MM.1S (cell line): Measurements from ENCODE around the gene LETM1.

Source experiments
- DNase-seq: peaks from one replicate; pipeline ENCODE4 v3.0.0-alpha.2; 2015
- H2AFZ ChIP-seq: fragments of 300-600 bp; sonication (generic); 2 replicates; pipeline ENCODE4 v1.6.0; 2016; ENCODE audit warnings: antibody characterized with exemption, low read length
- H3F3A ChIP-seq: fragments of 300-600 bp; sonication (generic); 2 replicates; pipeline ENCODE4 v1.6.1; 2016; ENCODE audit warnings: mild to moderate bottlenecking, antibody characterized with exemption, low read length, moderate library complexity, mixed read lengths; ENCODE audit not compliant: insufficient read depth
- H3K27ac ChIP-seq: fragments of 300-600 bp; sonication (generic); 2 replicates; pipeline ENCODE4 v1.5.1; 2016; ENCODE audit warnings: mild to moderate bottlenecking, low read length
- H3K27me3 ChIP-seq: fragments of 300-600 bp; sonication (generic); replicated peaks from 2 replicates; pipeline ENCODE4 v1.6.0; 2016; ENCODE audit warnings: low read length; ENCODE audit not compliant: insufficient read depth
- H3K36me3 ChIP-seq: fragments of 300-600 bp; sonication (generic); replicated peaks from 2 replicates; pipeline ENCODE4 v1.6.1; 2016; ENCODE audit warnings: mild to moderate bottlenecking, low read length, mixed read lengths; ENCODE audit not compliant: insufficient read depth
- H3K4me1 ChIP-seq: fragments of 300-600 bp; sonication (generic); 2 replicates; pipeline ENCODE4 v1.6.1; 2016; ENCODE audit warnings: low read length, mixed read lengths
- H3K4me2 ChIP-seq: fragments of 300-600 bp; sonication (generic); 2 replicates; pipeline ENCODE4 v1.6.0; 2016; ENCODE audit warnings: low read depth, low read length
- H3K4me3 ChIP-seq: fragments of 300-600 bp; sonication (generic); 2 replicates; pipeline ENCODE4 v1.5.1; 2016; ENCODE audit warnings: low read length, mixed read lengths
- H3K79me2 ChIP-seq: fragments of 300-600 bp; sonication (generic); 2 replicates; pipeline ENCODE4 v1.6.1; 2016; ENCODE audit warnings: mixed run types, low read length, mixed read lengths
- H3K9ac ChIP-seq: fragments of 300-600 bp; sonication (generic); 2 replicates; pipeline ENCODE4 v1.6.1; 2016; ENCODE audit warnings: low read length, mixed read lengths
- H3K9me2 ChIP-seq: fragments of 300-600 bp; sonication (generic); replicated peaks from 2 replicates; pipeline ENCODE4 v1.6.1; 2016; ENCODE audit warnings: mild to moderate bottlenecking, low read length, mixed read lengths; ENCODE audit not compliant: insufficient read depth
- H3K9me3 ChIP-seq: fragments of 300-600 bp; sonication (generic); replicated peaks from 2 replicates; pipeline ENCODE4 v1.6.1; 2016; ENCODE audit warnings: mild to moderate bottlenecking, low read length, mixed read lengths; ENCODE audit not compliant: insufficient read depth
- H4K20me1 ChIP-seq: fragments of 300-600 bp; sonication (generic); 2 replicates; pipeline ENCODE4 v1.6.1; 2016; ENCODE audit warnings: mild to moderate bottlenecking, low read length, moderate library complexity, mixed read lengths; ENCODE audit not compliant: insufficient read depth
- EZH2 ChIP-seq: fragments of 300-600 bp; sonication (generic); optimal IDR thresholded peaks from 2 replicates; pipeline ENCODE3; 2017; ENCODE audit warnings: low read depth, mild to moderate bottlenecking, antibody characterized with exemption, low read length, mixed read lengths
- EZH2phosphoT487 ChIP-seq: fragments of 300-600 bp; sonication (generic); IDR thresholded peaks from 2 replicates; pipeline ENCODE4 v1.6.1; 2018; ENCODE audit warnings: antibody characterized with exemption, low read length
- TF ChIP-seq, protein P1 (sequence below): fragments of 300-600 bp; sonication (generic); IDR thresholded peaks from 2 replicates; pipeline ENCODE4 v1.5.1; 2016; ENCODE audit warnings: antibody characterized with exemption, low read length, mixed read lengths

LETM1 gene

GRCh38 chr4:1766106-1767060, 89.6 kb downstream of the LETM1 start:
- no peak overlapping the region for H3K4me3 ChIP-seq
- no peak overlapping the region for H3K9ac ChIP-seq
- no peak overlapping the region for H3K4me2 ChIP-seq
- no peaks in the 10 kb centered on the region for H3F3A ChIP-seq
- no peak overlapping the region for H2AFZ ChIP-seq
- no peaks in the 10 kb centered on the region for H3K4me1 ChIP-seq
- TF ChIP-seq, protein P1, sequence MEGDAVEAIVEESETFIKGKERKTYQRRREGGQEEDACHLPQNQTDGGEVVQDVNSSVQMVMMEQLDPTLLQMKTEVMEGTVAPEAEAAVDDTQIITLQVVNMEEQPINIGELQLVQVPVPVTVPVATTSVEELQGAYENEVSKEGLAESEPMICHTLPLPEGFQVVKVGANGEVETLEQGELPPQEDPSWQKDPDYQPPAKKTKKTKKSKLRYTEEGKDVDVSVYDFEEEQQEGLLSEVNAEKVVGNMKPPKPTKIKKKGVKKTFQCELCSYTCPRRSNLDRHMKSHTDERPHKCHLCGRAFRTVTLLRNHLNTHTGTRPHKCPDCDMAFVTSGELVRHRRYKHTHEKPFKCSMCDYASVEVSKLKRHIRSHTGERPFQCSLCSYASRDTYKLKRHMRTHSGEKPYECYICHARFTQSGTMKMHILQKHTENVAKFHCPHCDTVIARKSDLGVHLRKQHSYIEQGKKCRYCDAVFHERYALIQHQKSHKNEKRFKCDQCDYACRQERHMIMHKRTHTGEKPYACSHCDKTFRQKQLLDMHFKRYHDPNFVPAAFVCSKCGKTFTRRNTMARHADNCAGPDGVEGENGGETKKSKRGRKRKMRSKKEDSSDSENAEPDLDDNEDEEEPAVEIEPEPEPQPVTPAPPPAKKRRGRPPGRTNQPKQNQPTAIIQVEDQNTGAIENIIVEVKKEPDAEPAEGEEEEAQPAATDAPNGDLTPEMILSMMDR: no peak
- TF ChIP-seq EZH2phosphoT487: no peak
- TF ChIP-seq EZH2: no peak
- no peaks in the 10 kb centered on the region for H3K9me2 ChIP-seq
- H3K79me2 ChIP-seq: no peaks in the 10 kb centered on the region
- no peaks in the 10 kb centered on the region for H3K9me3 ChIP-seq
- no peaks in the 10 kb centered on the region for H3K36me3 ChIP-seq
- peaks cover 82% of the 10 kb centered on the region for H3K27me3 ChIP-seq
- H4K20me1 ChIP-seq: no peaks in the 10 kb centered on the region; the same call in 1 of the 2 replicates
- no peak for DNase-seq
- no peak overlapping the region for H3K27ac ChIP-seq

DNA sequence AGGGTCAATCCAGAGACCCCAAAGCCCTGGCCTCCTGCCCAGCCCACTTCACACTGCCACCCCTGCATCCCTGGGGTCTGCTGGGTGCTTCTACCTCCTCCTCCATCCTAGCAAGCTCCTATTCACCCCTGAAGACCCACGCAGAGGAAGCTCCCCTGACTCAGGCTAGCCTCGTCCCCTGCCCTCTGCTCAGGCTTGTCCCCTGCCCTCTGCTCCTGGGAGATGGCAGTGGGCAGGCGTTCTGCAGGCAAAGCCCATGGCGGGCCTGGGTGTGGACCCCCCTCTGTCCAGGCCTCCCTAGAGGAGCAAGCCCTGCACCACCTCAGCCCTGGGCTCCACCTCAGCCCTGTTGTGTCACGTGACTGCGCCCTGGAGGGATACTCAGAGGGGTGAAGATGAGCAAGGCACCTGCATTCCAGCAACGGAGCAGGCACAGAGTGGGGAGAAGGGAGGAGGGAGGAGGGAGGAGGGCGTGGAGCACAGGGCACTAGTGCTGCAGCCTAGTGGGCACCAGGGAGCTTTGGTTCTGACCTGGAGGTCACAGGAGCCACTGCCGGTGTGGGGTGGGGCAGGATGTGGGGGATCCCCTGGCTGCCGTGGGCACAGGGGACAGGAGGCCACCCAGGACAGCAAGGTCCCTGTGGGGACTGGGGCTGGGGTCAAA, 90.4 kb downstream of the LETM1 start:
- H3F3A ChIP-seq: no peaks in the 10 kb centered on the region

DNA sequence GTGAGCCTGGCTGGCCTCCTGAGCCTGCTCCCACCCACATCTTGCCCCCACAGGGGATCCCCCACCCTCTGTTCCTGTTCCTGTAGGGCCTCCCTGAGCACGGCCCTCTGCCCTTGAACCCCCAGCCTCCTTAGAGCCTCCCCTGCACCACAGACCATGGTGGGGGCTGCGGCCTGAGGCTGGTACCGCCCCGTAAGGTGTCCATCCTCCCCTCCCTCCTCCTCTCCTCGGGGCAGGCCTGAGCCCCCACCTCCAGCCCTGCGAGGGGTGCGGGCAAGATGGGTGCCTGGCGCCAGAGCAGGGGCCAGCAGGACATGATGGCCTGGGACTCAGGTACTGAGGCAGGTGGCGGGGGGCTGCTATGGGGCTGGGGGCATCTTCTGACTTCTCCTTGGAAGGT, 91.3 kb downstream of the LETM1 start:
- H3K4me1 ChIP-seq: no peaks in the 10 kb centered on the region
- TF ChIP-seq EZH2phosphoT487: no peak
- TF ChIP-seq EZH2: no peak
- TF ChIP-seq, protein P1: no peak
- no peak for DNase-seq
- H3K9me2 ChIP-seq: no peaks in the 10 kb centered on the region
- no peak overlapping the region for H3K9ac ChIP-seq
- H3K4me3 ChIP-seq: no peak overlapping the region
- H3F3A ChIP-seq: no peaks in the 10 kb centered on the region
- no peaks in the 10 kb centered on the region for H3K9me3 ChIP-seq
- H3K36me3 ChIP-seq: no peaks in the 10 kb centered on the region
- no peak overlapping the region for H2AFZ ChIP-seq
- H3K4me2 ChIP-seq: no peak overlapping the region
- H4K20me1 ChIP-seq: no peaks in the 10 kb centered on the region; the same call in 1 of the 2 replicates
- H3K27ac ChIP-seq: no peak overlapping the region
- no peaks in the 10 kb centered on the region for H3K79me2 ChIP-seq
- H3K27me3 ChIP-seq: peaks cover 78% of the 10 kb centered on the region

More for the DNA sequence above, 90.4 kb downstream of the LETM1 start:
- H3K36me3 ChIP-seq: no peaks in the 10 kb centered on the region
- H3K9ac ChIP-seq: no peak overlapping the region
- no peaks in the 10 kb centered on the region for H3K4me1 ChIP-seq
- H3K4me3 ChIP-seq: no peak overlapping the region
- DNase-seq: no peak
- H3K79me2 ChIP-seq: no peaks in the 10 kb centered on the region
- H3K9me2 ChIP-seq: no peaks in the 10 kb centered on the region
- TF ChIP-seq, protein P1: no peak
- TF ChIP-seq EZH2: no peak
- no peak for TF ChIP-seq EZH2phosphoT487
- H4K20me1 ChIP-seq: no peaks in the 10 kb centered on the region; the same call in 1 of the 2 replicates
- H3K27ac ChIP-seq: no peak overlapping the region
- no peak overlapping the region for H2AFZ ChIP-seq
- no peaks in the 10 kb centered on the region for H3K9me3 ChIP-seq
- peaks cover 78% of the 10 kb centered on the region for H3K27me3 ChIP-seq
- H3K4me2 ChIP-seq: no peak overlapping the region
